Neuronal stem cell (in vitro differentiated cells): ENCODE data around the gene SLC13A2.

ENCODE experiments used
- DNase-seq: peaks from one replicate; pipeline ENCODE4 v3.0.0-alpha.2; 2013; ENCODE audit warnings: low spot score
- H2AFZ ChIP-seq: one replicate; pipeline ENCODE4 v1.6.1; 2013; ENCODE audit warnings: mild to moderate bottlenecking, low read length, inconsistent platforms
- H2AK5ac ChIP-seq: 2 replicates; pipeline ENCODE4 v1.6.1; 2013; ENCODE audit warnings: low read depth, mild to moderate bottlenecking, inconsistent platforms, low read length, moderate library complexity, mixed read lengths
- H2BK120ac ChIP-seq: 2 replicates; pipeline ENCODE4 v1.6.1; 2013; ENCODE audit warnings: low read depth, mild to moderate bottlenecking, inconsistent platforms, low read length, moderate library complexity, mixed read lengths
- H2BK12ac ChIP-seq: one replicate; pipeline ENCODE4 v1.6.1; 2013; ENCODE audit warnings: low read length, inconsistent platforms
- H2BK15ac ChIP-seq: 2 replicates; pipeline ENCODE4 v1.6.1; 2013; ENCODE audit warnings: mild to moderate bottlenecking, low read length, inconsistent platforms, mixed read lengths
- H2BK5ac ChIP-seq: one replicate; pipeline ENCODE4 v1.6.1; 2013; ENCODE audit warnings: inconsistent platforms, mild to moderate bottlenecking, low read length, moderate library complexity
- H3K14ac ChIP-seq: one replicate; pipeline ENCODE4 v1.6.1; 2013; ENCODE audit warnings: low read length, inconsistent platforms
- H3K18ac ChIP-seq: 2 replicates; pipeline ENCODE4 v1.6.1; 2013; ENCODE audit warnings: low read length, inconsistent platforms
- H3K23ac ChIP-seq: 2 replicates; pipeline ENCODE4 v1.6.1; 2013; ENCODE audit warnings: low read depth, mild to moderate bottlenecking, mixed read lengths, low read length, inconsistent platforms; ENCODE audit not compliant: poor library complexity
- H3K27ac ChIP-seq: replicated peaks from 3 replicates; pipeline ENCODE4 v1.5.1; 2013; ENCODE audit warnings: low read length, inconsistent platforms
- H3K27me3 ChIP-seq, 3 experiments: 2 replicates each; pipeline ENCODE4 v1.6.1; 2013; ENCODE audit warnings: low read length in 3 of 3, mild to moderate bottlenecking in 2 of 3, inconsistent platforms in 1 of 3, low read depth in 1 of 3, mixed read lengths in 1 of 3, moderate library complexity in 1 of 3; ENCODE audit not compliant: control insufficient read depth in 3 of 3, insufficient read depth in 3 of 3
- H3K36me3 ChIP-seq, 2 donors: replicated peaks in 1 of 2; 2 replicates each; pipeline ENCODE4 v1.6.1; 2013; ENCODE audit warnings: low read length in 2 of 2; ENCODE audit not compliant: control insufficient read depth in 2 of 2, insufficient read depth in 2 of 2
- H3K4ac ChIP-seq: 2 replicates; pipeline ENCODE4 v1.6.1; 2013; ENCODE audit warnings: inconsistent platforms, mild to moderate bottlenecking, low read length, moderate library complexity
- H3K4me1 ChIP-seq, 2 donors: 1 replicate in 1 of 2; 2 replicates in 1 of 2; pipeline ENCODE4 v1.6.1; 2013; ENCODE audit warnings: low read length in 2 of 2, low read depth in 1 of 2; ENCODE audit not compliant: control insufficient read depth in 2 of 2, insufficient read depth in 1 of 2
- H3K4me2 ChIP-seq: one replicate; pipeline ENCODE4 v1.6.1; 2013; ENCODE audit warnings: mild to moderate bottlenecking, low read length, inconsistent platforms; ENCODE audit not compliant: insufficient read depth, poor library complexity, severe bottlenecking
- H3K4me3 ChIP-seq, 2 donors: 2 replicates each; pipeline ENCODE4 v1.5.1; 2013; ENCODE audit warnings: low read length in 2 of 2, mild to moderate bottlenecking in 2 of 2, inconsistent platforms in 1 of 2, moderate library complexity in 1 of 2
- H3K79me1 ChIP-seq: one replicate; pipeline ENCODE4 v1.6.1; 2013; ENCODE audit warnings: low read depth, mild to moderate bottlenecking, inconsistent platforms, low read length, moderate library complexity
- H3K9ac ChIP-seq: one replicate; pipeline ENCODE4 v1.6.1; 2013; ENCODE audit warnings: mild to moderate bottlenecking, low read depth, low read length, inconsistent platforms; ENCODE audit not compliant: poor library complexity
- H3K9me3 ChIP-seq, 2 donors: replicated peaks in 1 of 2; 2 replicates each; pipeline versions ENCODE3 to v1.6.1; 2013; ENCODE audit warnings: low read length in 2 of 2, mild to moderate bottlenecking in 2 of 2, inconsistent platforms in 1 of 2, low read depth in 1 of 2, mixed read lengths in 1 of 2, moderate library complexity in 1 of 2; ENCODE audit not compliant: control insufficient read depth in 2 of 2, insufficient read depth in 1 of 2
- H4K8ac ChIP-seq: one replicate; pipeline ENCODE4 v1.6.1; 2013; ENCODE audit warnings: low read depth, mild to moderate bottlenecking, inconsistent platforms, low read length, moderate library complexity
- H4K91ac ChIP-seq: one replicate; pipeline ENCODE4 v1.6.1; 2013; ENCODE audit warnings: low read length, low read depth, mild to moderate bottlenecking, inconsistent platforms; ENCODE audit not compliant: poor library complexity
- WGBS, 2 donors: extraction: QIAGEN DNeasy Blood & Tissue Kit; methylation state at CpG; one replicate each; pipeline ENCODE4 v1.1.7; 2013; ENCODE audit warnings: missing lambda C conversion rate in 2 of 2, mixed read lengths in 1 of 2; ENCODE audit not compliant: insufficient read length in 2 of 2, insufficient replicate concordance in 1 of 2; ENCODE audit errors: extremely low coverage in 2 of 2; 5-methylcytosine and 5-hydroxymethylcytosine counted together

The SLC13A2 gene

GRCh38 chr17:28536532-28537218 is 63.2 kb downstream of the SLC13A2 start:
- no peak overlapping the region for H2BK5ac ChIP-seq
- no peak overlapping the region for H2BK120ac ChIP-seq
- H3K4me2 ChIP-seq = no peak overlapping the region
- H3K4ac ChIP-seq = peak overlapping the region; percentile 2
- no peak overlapping the region for H2AFZ ChIP-seq
- no peak overlapping the region for H4K8ac ChIP-seq
- DNase-seq = no peak
- H3K9ac ChIP-seq = no peak overlapping the region
- peak overlapping the region; percentile 41 for H3K18ac ChIP-seq
- H3K4me3 ChIP-seq = no peak overlapping the region
- no peak overlapping the region for H2BK12ac ChIP-seq
- H3K23ac ChIP-seq = peak overlapping the region; percentile 5
- no peak overlapping the region for H2BK15ac ChIP-seq
- H3K27me3 ChIP-seq = peaks cover 0 to 47% (median 0%) of the 10 kb centered on the region in 3 experiments
- no CpG with 5 or more reads among the region's 9 CpGs for WGBS, 2 donors
- no peak overlapping the region for H3K27ac ChIP-seq
- H3K79me1 ChIP-seq = no peaks in the 10 kb centered on the region
- no peaks in the 10 kb centered on the region for H3K9me3 ChIP-seq
- no peak overlapping the region for H4K91ac ChIP-seq
- H3K36me3 ChIP-seq = no peaks in the 10 kb centered on the region
- peaks cover 0 to 3% of the 10 kb centered on the region in 2 donors for H3K4me1 ChIP-seq
- peak overlapping the region; percentile 71 for H2AK5ac ChIP-seq
- H3K14ac ChIP-seq = no peak overlapping the region

- Histone ChIP-seq H2BK5ac (no peak overlapping the region), H3K27me3 (peaks cover 0 to 45% (median 0%) of the 10 kb centered on the region in 3 experiments), H3K79me1 (no peaks in the 10 kb centered on the region), H2AK5ac (peak overlapping the region; percentile 71), H3K36me3 (no peaks in the 10 kb centered on the region), H3K4me2 (no peak overlapping the region), H2BK12ac (no peak overlapping the region), H3K4ac (no peak overlapping the region), H3K9ac (no peak overlapping the region), H3K18ac (peak overlapping the region; percentile 19), H2BK15ac (no peak overlapping the region), H4K91ac (no peak overlapping the region), H3K27ac (no peak overlapping the region), H3K4me1 (peaks cover 0 to 3% of the 10 kb centered on the region in 2 donors), H3K23ac (peak overlapping the region; percentile 5), H2AFZ (no peak overlapping the region), H2BK120ac (no peak overlapping the region), H3K9me3 (no peaks in the 10 kb centered on the region), H4K8ac (no peak overlapping the region), H3K4me3 (no peak overlapping the region), H3K14ac (no peak overlapping the region)
- DNase-seq = no peak
- WGBS, 2 donors = no CpG with 5 or more reads among the region's 12 CpGs
These were observed 63.8 kb downstream of the SLC13A2 start for GRCh38 chr17:28537219-28537610.

- Histone ChIP-seq H3K9ac (no peak overlapping the region), H3K4me1 (no peaks in the 10 kb centered on the region), H3K4me3 (no peak overlapping the region), H2BK12ac (no peak overlapping the region), H2BK15ac (peak overlapping the region; percentile 81), H3K18ac (peak overlapping the region; percentile 42), H2AFZ (no peak overlapping the region), H3K23ac (no peak overlapping the region), H3K4me2 (no peak overlapping the region), H2BK5ac (no peak overlapping the region), H3K14ac (no peak overlapping the region), H3K27ac (no peak overlapping the region), H3K4ac (no peak overlapping the region), H4K91ac (no peak overlapping the region), H2AK5ac (no peak overlapping the region), H4K8ac (no peak overlapping the region), H2BK120ac (no peak overlapping the region), H3K9me3 (no peaks in the 10 kb centered on the region), H3K79me1 (no peaks in the 10 kb centered on the region), H3K36me3 (no peaks in the 10 kb centered on the region), H3K27me3 (peaks cover 0 to 43% (median 0%) of the 10 kb centered on the region in 3 experiments)
- DNase-seq = no peak
- WGBS, 2 donors = no CpG with 5 or more reads among the region's 14 CpGs
These were observed 65.0 kb downstream of the SLC13A2 start for GRCh38 chr17:28538296-28538895.

- Histone ChIP-seq H3K4me2 (no peak overlapping the region), H3K9me3 (no peaks in the 10 kb centered on the region), H3K79me1 (no peaks in the 10 kb centered on the region), H3K27me3 (peaks cover 0 to 29% (median 0%) of the 10 kb centered on the region in 3 experiments), H4K8ac (no peak overlapping the region), H3K36me3 (no peaks in the 10 kb centered on the region), H3K14ac (no peak overlapping the region), H3K27ac (no peak overlapping the region), H3K4ac (no peak overlapping the region), H2BK12ac (peak overlapping the region; percentile 30), H3K23ac (no peak overlapping the region), H2AK5ac (no peak overlapping the region), H3K18ac (no peak overlapping the region), H2BK15ac (no peak overlapping the region), H3K9ac (no peak overlapping the region), H2AFZ (no peak overlapping the region), H2BK5ac (peak overlapping the region; percentile 5), H3K4me1 (peaks cover 4 to 8% of the 10 kb centered on the region in 2 donors), H2BK120ac (no peak overlapping the region), H4K91ac (no peak overlapping the region), H3K4me3 (no peak overlapping the region)
- DNase-seq = no peak
- no CpG with 5 or more reads among the region's 4 CpGs for WGBS, 2 donors
These were observed 66.8 kb downstream of the SLC13A2 start for GRCh38 chr17:28540231-28540630.
